ENCODE results near the gene SLC25A47. TPM values are rescaled to one million over a fixed set of nuclear protein-coding genes. Genes with fewer than 3 reads are reported as not detected.

The SLC25A47 gene
- total RNA-seq (2013) = not detected
- polyA plus RNA-seq (not detected), polyA minus RNA-seq (not detected in 2 replicates), total RNA-seq (0 to 0.17 (median 0.12) reads per million in 11 experiments)

- WGBS (ENCODE audit: insufficient coverage) = 99% methylated on average over 15 of the region's 16 CpGs
- Mint-ChIP-seq H3K36me3 (no peaks in the 10 kb centered on the region), H3K27ac (peak within 1 kb of the TSS in 3 of 7 donors; percentile 2 to 64 (median 51)), H3K4me3 (no peak within 1 kb of the TSS), H3K4me1 (no peaks in the 10 kb centered on the region), H3K9me3 (peaks cover 0 to 3% (median 0%) of the 10 kb centered on the region in 7 donors), H3K27me3 (ENCODE audit: low read depth in 3 of 3) (peaks cover 1 to 5% (median 3%) of the 10 kb centered on the region in 3 donors)
- no peak for DNase-seq
- TF ChIP-seq CTCF (IDR thresholded peaks at IDR 0.05) = no peak
- Histone ChIP-seq H3K9me3 (replicated peaks in 1 of 2; ENCODE audit: control insufficient read depth in 1 of 2, insufficient read depth in 1 of 2, low read length in 2 of 2) (no peaks in the 10 kb centered on the region), H3K4me1 (ENCODE audit: control insufficient read depth in 1 of 2, insufficient read depth in 2 of 2, low read length in 2 of 2) (peaks cover 3 to 5% of the 10 kb centered on the region in 2 donors), H4K20me1 (ENCODE audit: insufficient read depth, low read length) (no peaks in the 10 kb centered on the region), H3K27ac (ENCODE audit: low read depth in 1 of 2, low read length in 2 of 2) (no peak within 1 kb of the TSS), H3K27me3 (ENCODE audit: control insufficient read depth in 2 of 2, insufficient read depth in 2 of 2, low read length in 2 of 2) (no peaks in the 10 kb centered on the region), H2AFZ (ENCODE audit: insufficient read depth, low read depth, low read length, poor library complexity, severe bottlenecking) (no peak within 1 kb of the TSS), H3K9ac (ENCODE audit: insufficient read depth, low read length, poor library complexity, severe bottlenecking) (no peak within 1 kb of the TSS), H3K4me2 (replicated peaks; ENCODE audit: extremely low read depth, low read length, poor library complexity, severe bottlenecking) (no peak within 1 kb of the TSS), H3K79me2 (ENCODE audit: insufficient read depth, low read length) (no peaks in the 10 kb centered on the region), H3K36me3 (replicated peaks in 1 of 2; ENCODE audit: control insufficient read depth in 1 of 2, insufficient read depth in 2 of 2, low read length in 2 of 2) (no peaks in the 10 kb centered on the region), H3K4me3 (replicated peaks in 1 of 3; ENCODE audit: low read depth in 2 of 3, low read length in 3 of 3) (no peak within 1 kb of the TSS)
- intact Hi-C loops (cut with micrococcal nuclease) = no loop called here
Measured at GRCh38 chr14:100323121-100323941, at the start of gene SLC25A47. Gene SLC25A47 (plus strand): TSS chr14:100323339. CDS start chr14:100323415, 76 bp downstream.

GRCh38 chr14:100274250-100274649 is 48.9 kb upstream of the SLC25A47 start:
- H3K79me2 ChIP-seq (ENCODE audit: insufficient read depth, low read length) = peaks cover 94% of the 10 kb centered on the region
- no peak overlapping the region for H3K4me2 ChIP-seq (replicated peaks; ENCODE audit: extremely low read depth, low read length, poor library complexity, severe bottlenecking)
- no CpG with 5 or more reads among the region's 4 CpGs for WGBS (ENCODE audit: insufficient coverage)
- H3K4me1 ChIP-seq (ENCODE audit: control insufficient read depth in 1 of 2, insufficient read depth in 2 of 2, low read length in 2 of 2) = peaks cover 8 to 11% of the 10 kb centered on the region in 2 donors
- intact Hi-C loops (cut with micrococcal nuclease) = no loop called here
- no peak overlapping the region for H3K27ac ChIP-seq (ENCODE audit: low read depth in 1 of 2, low read length in 2 of 2)
- H4K20me1 ChIP-seq (ENCODE audit: insufficient read depth, low read length) = peaks cover 99% of the 10 kb centered on the region
- no peak overlapping the region for H3K9ac ChIP-seq (ENCODE audit: insufficient read depth, low read length, poor library complexity, severe bottlenecking)
- H3K4me3 ChIP-seq (replicated peaks in 1 of 3; ENCODE audit: low read depth in 2 of 3, low read length in 3 of 3) = no peak overlapping the region
- no peaks in the 10 kb centered on the region for H3K27me3 ChIP-seq (ENCODE audit: control insufficient read depth in 2 of 2, insufficient read depth in 2 of 2, low read length in 2 of 2)
- H3K36me3 ChIP-seq (replicated peaks in 1 of 2; ENCODE audit: control insufficient read depth in 1 of 2, insufficient read depth in 2 of 2, low read length in 2 of 2) = peaks cover 19 to 38% of the 10 kb centered on the region in 2 donors
- Mint-ChIP-seq H3K4me3 (no peak overlapping the region), H3K36me3 (peaks cover 26 to 31% of the 10 kb centered on the region in 2 donors), H3K27me3 (ENCODE audit: low read depth in 3 of 3) (no peaks in the 10 kb centered on the region), H3K27ac (no peak overlapping the region), H3K4me1 (peaks cover 35% of the 10 kb centered on the region), H3K9me3 (no peaks in the 10 kb centered on the region)
- no peaks in the 10 kb centered on the region for H3K9me3 ChIP-seq (replicated peaks in 1 of 2; ENCODE audit: control insufficient read depth in 1 of 2, insufficient read depth in 1 of 2, low read length in 2 of 2)
- DNase-seq = no peak
- no peak overlapping the region for H2AFZ ChIP-seq (ENCODE audit: insufficient read depth, low read depth, low read length, poor library complexity, severe bottlenecking)
- no peak for TF ChIP-seq CTCF (IDR thresholded peaks at IDR 0.05)
